NCI-H2196 treated with DMSO at 0.1 percent for 48 hours (cell line): ENCODE results near the gene OMA1.

Source experiments
- DNase-seq: peaks from one replicate; lab custom pipeline; 2025; ENCODE audit not compliant: unreplicated experiment; lab: John Stamatoyannopoulos, UW

Gene OMA1

DNA sequence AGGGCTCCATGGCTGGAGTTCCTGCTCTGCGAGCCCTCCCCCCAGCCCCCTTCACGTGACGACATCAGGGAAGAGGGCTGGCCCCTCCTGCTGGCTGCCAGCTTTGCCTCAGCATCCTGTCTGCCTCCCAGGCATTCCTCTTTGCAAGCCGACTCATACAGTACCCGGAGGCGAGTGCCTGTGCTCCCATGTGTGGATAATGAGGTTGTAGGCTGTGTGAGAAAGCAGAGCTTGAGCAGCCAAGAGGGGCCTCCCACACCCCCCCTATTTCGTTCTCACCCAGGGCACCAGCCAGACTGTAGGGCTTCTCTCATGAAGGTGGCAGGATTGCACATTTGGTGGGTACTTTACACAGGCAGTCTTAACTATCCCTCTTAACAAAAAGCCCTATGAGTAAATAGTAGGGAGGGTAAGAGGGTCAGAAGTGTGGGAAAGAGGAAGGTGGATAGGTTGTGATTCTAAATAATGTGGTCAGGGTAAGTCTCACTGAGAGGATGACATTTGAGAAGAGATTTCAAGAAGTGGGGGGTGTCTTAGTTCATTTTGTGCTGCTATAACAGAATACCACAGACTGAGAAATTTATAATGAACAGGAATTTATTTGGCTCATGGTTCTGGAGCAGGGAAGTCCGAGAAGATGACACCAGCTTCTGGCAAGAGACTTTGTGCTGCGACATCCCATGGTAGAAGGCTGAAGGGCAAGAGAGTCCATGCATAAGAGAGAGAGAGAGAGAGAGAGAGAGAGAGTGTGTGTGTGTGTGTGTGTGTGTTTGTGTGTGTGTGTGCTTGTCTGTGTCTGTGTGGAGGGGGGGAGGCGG is 113.5 kb downstream of the OMA1 start:
- DNase-seq = no peak

DNA sequence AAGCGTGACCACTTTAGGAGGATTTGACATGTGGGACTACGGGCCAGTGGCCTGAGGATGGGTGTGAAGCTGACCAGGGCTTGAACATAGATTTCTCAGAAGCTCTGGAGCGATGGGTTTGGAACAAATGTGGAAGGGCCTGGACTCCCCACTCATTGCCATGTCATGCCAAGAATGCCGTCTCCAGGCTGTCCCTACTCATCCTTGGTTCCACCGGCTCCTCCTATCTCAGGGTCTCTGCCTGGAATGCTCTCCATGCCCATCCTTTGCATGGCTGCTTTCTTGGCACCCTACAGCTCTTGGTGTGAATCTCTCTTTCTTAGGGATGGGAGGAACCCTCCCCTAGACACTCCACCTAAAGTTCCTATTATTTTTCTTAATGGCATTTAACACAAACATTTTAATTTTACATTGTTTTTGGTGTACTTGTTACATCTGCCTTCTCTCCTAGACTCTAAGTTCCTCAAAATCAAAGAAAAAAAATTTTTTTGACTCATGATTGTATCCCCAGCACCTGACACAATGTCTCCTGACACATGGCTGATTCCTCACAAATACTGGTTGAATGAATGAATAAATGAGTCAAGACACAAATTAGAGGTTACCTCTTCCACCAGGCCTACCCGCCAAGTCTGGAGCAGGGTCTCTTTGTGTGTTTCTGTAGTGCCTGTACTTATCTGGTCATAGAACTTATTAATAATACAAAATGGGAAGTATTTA is 114.5 kb downstream of the OMA1 start:
- DNase-seq = no peak
